ENCODE results near the gene TGFBR3. TPM values are rescaled to one million over a fixed set of nuclear protein-coding genes. Genes with fewer than 3 reads are reported as not detected.

TGFBR3 gene
- polyA plus RNA-seq, 1 donor (not counting 4 experiments of a cell fraction or from before 2014, with no cell fraction given) = 1.2 TPM

- H2AFZ ChIP-seq (ENCODE audit: control insufficient read depth, low read length) = no peak overlapping the region
- no peaks in the 10 kb centered on the region for H4K20me1 ChIP-seq (ENCODE audit: control insufficient read depth, extremely low read depth, insufficient read depth, low read length)
- no peaks in the 10 kb centered on the region for H3K9me1 ChIP-seq (ENCODE audit: control insufficient read depth, extremely low read depth, insufficient read depth, low read length)
- no peak overlapping the region for H3K9ac ChIP-seq (ENCODE audit: control insufficient read depth, extremely low read depth, insufficient read depth, low read length)
- H3K9me3 ChIP-seq (ENCODE audit: control insufficient read depth, low read depth, low read length) = no peaks in the 10 kb centered on the region
- TF ChIP-seq CTCF (optimal IDR thresholded peaks at IDR 0.05 in 1 of 3, IDR thresholded peaks at IDR 0.05 in 1 of 3, conservative IDR thresholded peaks at IDR 0.05 in 1 of 3; ENCODE audit: extremely low read depth in 1 of 3, insufficient read depth in 2 of 3, low read length in 3 of 3) (no peak), EZH2 (IDR thresholded peaks at IDR 0.05; ENCODE audit: low read length) (no peak)
- no peaks in the 10 kb centered on the region for H3K79me2 ChIP-seq (ENCODE audit: control insufficient read depth, insufficient read depth, low read length)
- peaks cover 16% of the 10 kb centered on the region for H3K4me1 ChIP-seq (ENCODE audit: control insufficient read depth, extremely low read depth, insufficient read depth, low read length)
- H3K27ac ChIP-seq (ENCODE audit: control insufficient read depth, insufficient read depth, low read length) = no peak overlapping the region
- H3K4me3 ChIP-seq (ENCODE audit: control insufficient read depth in 2 of 3, extremely low read depth in 1 of 3, insufficient read depth in 2 of 3, low read depth in 1 of 3, low read length in 3 of 3) = no peak overlapping the region
- dilution Hi-C loops (cut with MboI; ENCODE audit: extremely low pct_ligation_motif_present, low sequenced_read_pairs) = no loop called here
- no peak overlapping the region for H3K4me2 ChIP-seq (ENCODE audit: control insufficient read depth, extremely low read depth, insufficient read depth, low read depth, low read length)
- no peak for FAIRE-seq
- H3K36me3 ChIP-seq (ENCODE audit: control insufficient read depth in 2 of 2, extremely low read depth in 1 of 2, insufficient read depth in 2 of 2, low read length in 2 of 2) = no peaks in the 10 kb centered on the region
- H3K27me3 ChIP-seq (ENCODE audit: control insufficient read depth, extremely low read depth, insufficient read depth, low read length) = no peaks in the 10 kb centered on the region
- DNase-seq (ENCODE audit: low read depth, low spot score) = no peak
These were observed 136.1 kb downstream of the TGFBR3 start for GRCh38 chr1:91749788-91750231.

- Histone ChIP-seq H3K4me3 (ENCODE audit: control insufficient read depth in 2 of 3, extremely low read depth in 1 of 3, insufficient read depth in 2 of 3, low read depth in 1 of 3, low read length in 3 of 3) (no peak overlapping the region), H3K9ac (ENCODE audit: control insufficient read depth, extremely low read depth, insufficient read depth, low read length) (no peak overlapping the region), H3K79me2 (ENCODE audit: control insufficient read depth, insufficient read depth, low read length) (no peaks in the 10 kb centered on the region), H2AFZ (ENCODE audit: control insufficient read depth, low read length) (no peak overlapping the region), H4K20me1 (ENCODE audit: control insufficient read depth, extremely low read depth, insufficient read depth, low read length) (no peaks in the 10 kb centered on the region), H3K4me2 (ENCODE audit: control insufficient read depth, extremely low read depth, insufficient read depth, low read depth, low read length) (no peak overlapping the region), H3K27ac (ENCODE audit: control insufficient read depth, insufficient read depth, low read length) (no peak overlapping the region), H3K9me1 (ENCODE audit: control insufficient read depth, extremely low read depth, insufficient read depth, low read length) (no peaks in the 10 kb centered on the region), H3K27me3 (ENCODE audit: control insufficient read depth, extremely low read depth, insufficient read depth, low read length) (no peaks in the 10 kb centered on the region), H3K4me1 (ENCODE audit: control insufficient read depth, extremely low read depth, insufficient read depth, low read length) (peaks cover 17% of the 10 kb centered on the region), H3K9me3 (ENCODE audit: control insufficient read depth, low read depth, low read length) (no peaks in the 10 kb centered on the region), H3K36me3 (ENCODE audit: control insufficient read depth in 2 of 2, extremely low read depth in 1 of 2, insufficient read depth in 2 of 2, low read length in 2 of 2) (no peaks in the 10 kb centered on the region)
- dilution Hi-C loops (cut with MboI; ENCODE audit: extremely low pct_ligation_motif_present, low sequenced_read_pairs) = no loop called here
- no peak for FAIRE-seq
- no peak for TF ChIP-seq EZH2 (IDR thresholded peaks at IDR 0.05; ENCODE audit: low read length)
- TF ChIP-seq CTCF (optimal IDR thresholded peaks at IDR 0.05 in 1 of 3, IDR thresholded peaks at IDR 0.05 in 1 of 3, conservative IDR thresholded peaks at IDR 0.05 in 1 of 3; ENCODE audit: extremely low read depth in 1 of 3, insufficient read depth in 2 of 3, low read length in 3 of 3) = no peak
- DNase-seq (ENCODE audit: low read depth, low spot score) = no peak
These were observed 138.3 kb downstream of the TGFBR3 start for GRCh38 chr1:91747666-91748065.

All from keratinocyte (primary cell).